WTC11 (cell line): ENCODE results near the gene PRKACA. TPM values are rescaled to one million over a fixed set of nuclear protein-coding genes. Genes with fewer than 3 reads are reported as not detected.

Source experiments
- ATAC-seq: fragments of 200-7000 bp; cut with Tn5 transposase; 2 replicates; pipeline ENCODE4 v1.10.0; 2021; ENCODE audit warnings: mild to moderate bottlenecking, moderate library complexity
- CTCF ChIA-PET: fragments of 300-600 bp; sonication (Branson Sonifier 250); formaldehyde crosslinking; loops from one replicate; lab custom pipeline; 2021; ENCODE audit warnings: antibody characterized with exemption; lab: Charles Lee
- POLR2A ChIA-PET: fragments of 350-600 bp; sonication (Branson Sonifier 250); formaldehyde crosslinking; loops from one replicate; lab custom pipeline; 2021; ENCODE audit warnings: antibody characterized with exemption; lab: Charles Lee
- DNase-seq: peaks from one replicate; pipeline ENCODE4 v3.0.0; 2021; ENCODE audit warnings: low spot score
- H3K27ac Mint-ChIP-seq: 2 replicates; pipeline ENCODE4 v1.8.0; 2021; ENCODE audit warnings: mixed read lengths
- H3K27me3 Mint-ChIP-seq: 2 replicates; pipeline ENCODE4 v1.8.0; 2021; ENCODE audit warnings: low read depth, mild to moderate bottlenecking, moderate library complexity, mixed read lengths
- H3K36me3 Mint-ChIP-seq: 2 replicates; pipeline ENCODE4 v1.8.0; 2021; ENCODE audit warnings: mixed read lengths
- H3K4me1 Mint-ChIP-seq: 2 replicates; pipeline ENCODE4 v1.8.0; 2022; ENCODE audit warnings: mixed read lengths
- H3K4me3 Mint-ChIP-seq: 2 replicates; pipeline ENCODE4 v1.8.0; 2021; ENCODE audit warnings: mild to moderate bottlenecking, moderate library complexity, mixed read lengths
- H3K9me3 Mint-ChIP-seq: 2 replicates; pipeline ENCODE4 v1.8.0; 2021; ENCODE audit warnings: mixed read lengths
- CREB1 ChIP-seq: sonication (generic); formaldehyde crosslinking; IDR thresholded peaks from 2 replicates; pipeline ENCODE4 v1.8.0; 2023; ENCODE audit warnings: mild to moderate bottlenecking, missing genetic modification reagents
- EMX1 ChIP-seq: fragments of 250-450 bp; sonication (Bioruptor Pico); IDR thresholded peaks from 2 replicates; pipeline ENCODE4 v1.8.0; 2021; ENCODE audit warnings: mild to moderate bottlenecking
- ETV6 ChIP-seq: sonication (generic); formaldehyde crosslinking; IDR thresholded peaks from 2 replicates; pipeline ENCODE4 v1.8.1; 2022; ENCODE audit warnings: mild to moderate bottlenecking, missing genetic modification reagents
- GTF2I ChIP-seq: fragments of 250-450 bp; sonication (Bioruptor Pico); conservative IDR thresholded peaks from 2 replicates; pipeline ENCODE4 v1.4.0; 2021; ENCODE audit warnings: mild to moderate bottlenecking
- KAT7 ChIP-seq: sonication (generic); formaldehyde crosslinking; IDR thresholded peaks from 2 replicates; pipeline ENCODE4 v1.8.1; 2023; ENCODE audit warnings: missing genetic modification reagents, mild to moderate bottlenecking, borderline replicate concordance
- NFE2L1 ChIP-seq: sonication (generic); formaldehyde crosslinking; IDR thresholded peaks from 2 replicates; pipeline ENCODE4 v1.8.1; 2023; ENCODE audit warnings: missing genetic modification reagents
- NR1H2 ChIP-seq: sonication (generic); formaldehyde crosslinking; IDR thresholded peaks from 2 replicates; pipeline ENCODE4 v1.9.0; 2021; ENCODE audit warnings: mild to moderate bottlenecking, moderate library complexity, missing genetic modification reagents
- NR2C2 ChIP-seq: sonication (generic); formaldehyde crosslinking; IDR thresholded peaks from 2 replicates; pipeline ENCODE4 v1.8.0; 2022; ENCODE audit warnings: mild to moderate bottlenecking, missing genetic modification reagents
- ZNF138 ChIP-seq: sonication (generic); formaldehyde crosslinking; conservative IDR thresholded peaks from 2 replicates; pipeline ENCODE4 v1.8.1; 2022; ENCODE audit warnings: mild to moderate bottlenecking, moderate library complexity, missing genetic modification reagents
- ZNF416 ChIP-seq: fragments of 250-450 bp; sonication (Bioruptor Pico); IDR thresholded peaks from 2 replicates; pipeline ENCODE4 v1.9.0; 2021; ENCODE audit warnings: mild to moderate bottlenecking, inconsistent platforms
- ZNF423 ChIP-seq: fragments of 250-450 bp; sonication (Bioruptor Pico); IDR thresholded peaks from 2 replicates; pipeline ENCODE4 v2.1.2; 2022; ENCODE audit warnings: mild to moderate bottlenecking, moderate library complexity
- total RNA-seq: library from RNA; stranded (reverse); gene quantifications from 3 replicates; pipeline ENCODE4 v1.2.3, GENCODE V29; 2021
- TF ChIP-seq, protein P1 (sequence below): fragments of 250-450 bp; sonication (Bioruptor Pico); conservative IDR thresholded peaks from 2 replicates; pipeline ENCODE4 v1.9.0; 2021; ENCODE audit warnings: mild to moderate bottlenecking
- TF ChIP-seq, protein P2 (sequence below): fragments of 250-450 bp; sonication (Bioruptor Pico); IDR thresholded peaks from 2 replicates; pipeline ENCODE4 v1.9.0; 2021; ENCODE audit warnings: moderate library complexity, mild to moderate bottlenecking, inconsistent platforms, borderline replicate concordance
- TF ChIP-seq, protein P3 (sequence below): sonication (generic); formaldehyde crosslinking; IDR thresholded peaks from 2 replicates; pipeline ENCODE4 v1.8.1; 2023; ENCODE audit warnings: mild to moderate bottlenecking, missing genetic modification reagents, moderate library complexity
- TF ChIP-seq, protein P4 (sequence below): sonication (generic); formaldehyde crosslinking; IDR thresholded peaks from 2 replicates; pipeline ENCODE4 v1.8.1; 2023; ENCODE audit warnings: mild to moderate bottlenecking, missing genetic modification reagents, moderate library complexity
- TF ChIP-seq, protein P5 (sequence below): sonication (generic); formaldehyde crosslinking; IDR thresholded peaks from 2 replicates; pipeline ENCODE4 v1.8.0; 2022; ENCODE audit warnings: mild to moderate bottlenecking, missing genetic modification reagents
- TF ChIP-seq, protein P6 (sequence below): fragments of 250-450 bp; sonication (Bioruptor Pico); IDR thresholded peaks from 2 replicates; pipeline ENCODE4 v2.1.2; 2022; ENCODE audit warnings: mild to moderate bottlenecking, moderate library complexity
- TF ChIP-seq, protein P7 (sequence below): sonication (generic); formaldehyde crosslinking; IDR thresholded peaks from 2 replicates; pipeline ENCODE4 v1.8.0; 2022; ENCODE audit warnings: mild to moderate bottlenecking, missing genetic modification reagents
- TF ChIP-seq, protein P8 (sequence below): sonication (generic); formaldehyde crosslinking; IDR thresholded peaks from 2 replicates; pipeline ENCODE4 v1.8.1; 2022; ENCODE audit warnings: low read depth, mild to moderate bottlenecking, moderate library complexity, missing genetic modification reagents, borderline replicate concordance
- TF ChIP-seq, protein P9 (sequence below): sonication (generic); formaldehyde crosslinking; IDR thresholded peaks from 2 replicates; pipeline ENCODE4 v1.8.0; 2022; ENCODE audit warnings: missing genetic modification reagents

Gene PRKACA
- total RNA-seq, 1 experiment from 2014 or later: 37.8 TPM

DNA sequence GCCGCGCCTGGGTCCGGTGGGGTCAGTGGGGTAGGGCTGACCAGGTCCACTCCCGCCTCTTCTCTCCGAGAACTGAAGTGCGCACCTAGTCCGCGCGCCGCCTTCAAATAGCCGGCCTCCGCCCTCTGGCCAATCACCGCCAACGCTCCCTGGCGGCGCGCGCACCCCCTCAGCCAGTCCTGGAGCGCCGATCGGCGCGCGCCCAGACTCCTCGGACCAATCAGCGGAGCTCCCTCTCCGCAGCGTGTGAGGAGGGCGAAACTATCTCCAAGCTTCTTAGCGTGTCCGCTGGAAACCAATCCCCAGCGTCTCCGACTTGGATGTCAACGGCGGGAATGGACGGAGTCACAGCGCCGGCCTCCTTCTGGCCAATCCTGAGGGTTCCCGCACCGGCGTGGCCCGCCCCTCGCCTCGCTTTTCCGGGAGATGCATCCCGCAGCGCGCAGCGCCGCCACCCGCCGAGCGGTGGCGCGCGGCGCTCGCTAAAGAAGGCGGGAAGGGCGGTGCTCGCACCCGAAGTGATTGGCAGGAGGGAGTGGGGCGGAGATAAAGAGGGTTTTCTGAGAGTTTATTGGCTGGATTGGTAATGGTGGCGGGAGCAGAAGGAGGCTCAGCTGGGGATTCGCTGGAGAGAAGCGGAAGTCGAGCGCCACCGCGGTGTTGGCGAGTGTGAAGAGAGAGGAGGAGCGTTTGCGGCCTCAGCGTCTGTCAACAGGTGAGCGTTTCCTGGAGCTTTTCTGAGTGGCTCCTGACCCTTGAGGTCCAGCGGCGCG lies 19.1 kb upstream of the PRKACA start, which contains the start of gene ASF1B (continued):
- TF ChIP-seq, protein P1, sequence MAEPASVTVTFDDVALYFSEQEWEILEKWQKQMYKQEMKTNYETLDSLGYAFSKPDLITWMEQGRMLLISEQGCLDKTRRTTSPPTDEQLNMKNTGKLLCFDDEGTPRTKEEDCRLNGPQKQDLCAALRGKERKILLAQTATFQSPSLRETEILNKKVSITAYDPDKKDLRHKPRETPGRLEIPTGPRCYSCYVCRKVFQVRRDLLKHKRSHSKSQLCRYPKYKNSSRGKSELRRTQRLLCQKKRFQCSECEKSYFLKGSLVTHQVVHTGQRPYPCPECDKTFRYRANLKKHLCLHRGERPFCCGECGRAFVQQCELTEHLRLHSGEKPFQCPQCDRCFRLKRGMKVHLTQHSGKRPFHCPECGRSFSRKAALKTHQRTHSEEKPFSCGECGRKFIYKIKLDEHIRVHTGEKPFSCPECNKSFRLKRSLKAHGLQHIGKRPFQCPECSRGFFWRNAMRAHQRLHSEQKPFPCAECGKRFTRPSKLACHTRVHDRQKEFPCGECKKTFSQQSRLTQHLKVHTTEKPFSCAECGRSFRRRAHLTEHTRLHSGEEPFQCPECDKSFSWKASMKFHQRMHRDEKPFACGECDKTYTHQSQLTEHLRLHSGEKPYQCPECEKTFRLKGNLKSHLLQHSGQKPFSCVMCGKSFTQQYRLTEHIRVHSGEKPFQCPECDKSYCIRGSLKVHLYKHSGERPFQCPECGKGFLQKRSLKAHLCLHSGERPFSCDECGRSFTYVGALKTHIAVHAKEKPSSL (CRISPR knock-in tag): no peak
- TF ChIP-seq CREB1 (CRISPR knock-in tag) (no peak), NR2C2 (CRISPR knock-in tag) (no peak), ZNF138 (CRISPR knock-in tag) (no peak), NFE2L1 (CRISPR knock-in tag) (no peak), EMX1 (CRISPR knock-in tag) (no peak), ZNF416 (CRISPR knock-in tag) (no peak), NR1H2 (CRISPR knock-in tag) (no peak), GTF2I (CRISPR knock-in tag) (no peak)
- TF ChIP-seq, protein P2, sequence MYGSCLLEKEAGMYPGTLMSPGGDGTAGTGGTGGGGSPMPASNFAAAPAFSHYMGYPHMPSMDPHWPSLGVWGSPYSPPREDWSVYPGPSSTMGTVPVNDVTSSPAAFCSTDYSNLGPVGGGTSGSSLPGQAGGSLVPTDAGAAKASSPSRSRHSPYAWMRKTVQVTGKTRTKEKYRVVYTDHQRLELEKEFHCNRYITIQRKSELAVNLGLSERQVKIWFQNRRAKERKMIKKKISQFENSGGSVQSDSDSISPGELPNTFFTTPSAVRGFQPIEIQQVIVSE (CRISPR knock-in tag): no peak
- TF ChIP-seq, protein P3, sequence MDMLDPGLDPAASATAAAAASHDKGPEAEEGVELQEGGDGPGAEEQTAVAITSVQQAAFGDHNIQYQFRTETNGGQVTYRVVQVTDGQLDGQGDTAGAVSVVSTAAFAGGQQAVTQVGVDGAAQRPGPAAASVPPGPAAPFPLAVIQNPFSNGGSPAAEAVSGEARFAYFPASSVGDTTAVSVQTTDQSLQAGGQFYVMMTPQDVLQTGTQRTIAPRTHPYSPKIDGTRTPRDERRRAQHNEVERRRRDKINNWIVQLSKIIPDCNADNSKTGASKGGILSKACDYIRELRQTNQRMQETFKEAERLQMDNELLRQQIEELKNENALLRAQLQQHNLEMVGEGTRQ (CRISPR knock-in tag): no peak
- TF ChIP-seq, protein P4, sequence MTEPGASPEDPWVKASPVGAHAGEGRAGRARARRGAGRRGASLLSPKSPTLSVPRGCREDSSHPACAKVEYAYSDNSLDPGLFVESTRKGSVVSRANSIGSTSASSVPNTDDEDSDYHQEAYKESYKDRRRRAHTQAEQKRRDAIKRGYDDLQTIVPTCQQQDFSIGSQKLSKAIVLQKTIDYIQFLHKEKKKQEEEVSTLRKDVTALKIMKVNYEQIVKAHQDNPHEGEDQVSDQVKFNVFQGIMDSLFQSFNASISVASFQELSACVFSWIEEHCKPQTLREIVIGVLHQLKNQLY: no peak
- TF ChIP-seq, protein P5, sequence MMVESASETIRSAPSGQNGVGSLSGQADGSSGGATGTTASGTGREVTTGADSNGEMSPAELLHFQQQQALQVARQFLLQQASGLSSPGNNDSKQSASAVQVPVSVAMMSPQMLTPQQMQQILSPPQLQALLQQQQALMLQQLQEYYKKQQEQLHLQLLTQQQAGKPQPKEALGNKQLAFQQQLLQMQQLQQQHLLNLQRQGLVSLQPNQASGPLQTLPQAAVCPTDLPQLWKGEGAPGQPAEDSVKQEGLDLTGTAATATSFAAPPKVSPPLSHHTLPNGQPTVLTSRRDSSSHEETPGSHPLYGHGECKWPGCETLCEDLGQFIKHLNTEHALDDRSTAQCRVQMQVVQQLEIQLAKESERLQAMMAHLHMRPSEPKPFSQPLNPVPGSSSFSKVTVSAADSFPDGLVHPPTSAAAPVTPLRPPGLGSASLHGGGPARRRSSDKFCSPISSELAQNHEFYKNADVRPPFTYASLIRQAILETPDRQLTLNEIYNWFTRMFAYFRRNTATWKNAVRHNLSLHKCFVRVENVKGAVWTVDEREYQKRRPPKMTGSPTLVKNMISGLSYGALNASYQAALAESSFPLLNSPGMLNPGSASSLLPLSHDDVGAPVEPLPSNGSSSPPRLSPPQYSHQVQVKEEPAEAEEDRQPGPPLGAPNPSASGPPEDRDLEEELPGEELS (CRISPR knock-in tag): no peak

DNA sequence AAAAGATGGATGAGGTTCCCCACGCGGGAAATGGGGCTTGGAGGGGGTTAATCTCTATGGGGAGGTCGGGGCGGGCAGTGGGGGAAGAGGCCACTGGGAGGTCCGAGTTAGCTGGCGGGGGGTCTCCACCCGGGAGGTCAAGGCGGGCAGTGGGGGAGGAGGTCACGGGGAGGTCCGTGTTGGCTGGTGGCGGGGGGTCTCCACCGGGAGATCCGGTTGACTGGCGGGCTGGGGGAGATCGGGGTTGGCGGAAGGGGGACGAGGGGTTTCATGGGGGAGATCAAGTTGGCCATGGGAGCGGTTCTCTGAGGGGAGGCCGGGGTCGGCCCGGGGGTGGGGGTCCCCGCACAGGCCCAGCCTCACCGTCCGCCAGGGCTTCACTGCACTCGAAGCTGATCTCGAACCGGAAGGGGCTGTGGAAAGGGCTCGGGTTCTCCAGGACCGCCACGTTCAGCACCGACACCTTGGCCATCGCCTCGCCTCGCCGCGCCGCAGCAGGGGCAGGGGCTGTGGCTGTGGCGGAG lies 18.5 kb upstream of the PRKACA start:
- H3K4me3 Mint-ChIP-seq: peak overlapping the region; percentile 86
- peaks cover 19% of the 10 kb centered on the region for H3K4me1 Mint-ChIP-seq
- POLR2A ChIA-PET: interaction anchor here (0.7 to 1.8 kb wide), 12 partner anchors 15 to 336 kb away, joined by 3 to 12 read pairs (median 3); partner anchors contain the start of genes DCAF15 and PRKACA
- no peaks in the 10 kb centered on the region; the same call in 1 of the 2 replicates for H3K27me3 Mint-ChIP-seq
- H3K36me3 Mint-ChIP-seq: peaks cover 11% of the 10 kb centered on the region
- ATAC-seq (no peak), DNase-seq (no peak)
- CTCF ChIA-PET: interaction anchor here (0.7 to 4.7 kb wide), 75 partner anchors 8 to 554 kb away, joined by 3 to 91 read pairs (median 5); partner anchors contain the start of genes C19orf67, DDX39A, GIPC1 and MISP3
- H3K9me3 Mint-ChIP-seq: no peaks in the 10 kb centered on the region
- H3K27ac Mint-ChIP-seq: peak overlapping the region; percentile 53; the same call in 1 of the 2 replicates
- TF ChIP-seq ZNF423 (CRISPR knock-in tag): peak; percentile 26; the same call in 1 of the 2 replicates
- TF ChIP-seq, protein P6, sequence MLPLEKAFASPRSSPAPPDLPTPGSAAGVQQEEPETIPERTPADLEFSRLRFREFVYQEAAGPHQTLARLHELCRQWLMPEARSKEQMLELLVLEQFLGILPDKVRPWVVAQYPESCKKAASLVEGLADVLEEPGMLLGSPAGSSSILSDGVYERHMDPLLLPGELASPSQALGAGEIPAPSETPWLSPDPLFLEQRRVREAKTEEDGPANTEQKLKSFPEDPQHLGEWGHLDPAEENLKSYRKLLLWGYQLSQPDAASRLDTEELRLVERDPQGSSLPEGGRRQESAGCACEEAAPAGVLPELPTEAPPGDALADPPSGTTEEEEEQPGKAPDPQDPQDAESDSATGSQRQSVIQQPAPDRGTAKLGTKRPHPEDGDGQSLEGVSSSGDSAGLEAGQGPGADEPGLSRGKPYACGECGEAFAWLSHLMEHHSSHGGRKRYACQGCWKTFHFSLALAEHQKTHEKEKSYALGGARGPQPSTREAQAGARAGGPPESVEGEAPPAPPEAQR (CRISPR knock-in tag): no peak
- TF ChIP-seq ETV6: peak; percentile 88; the same call in 1 of the 2 replicates
- TF ChIP-seq, protein P7, sequence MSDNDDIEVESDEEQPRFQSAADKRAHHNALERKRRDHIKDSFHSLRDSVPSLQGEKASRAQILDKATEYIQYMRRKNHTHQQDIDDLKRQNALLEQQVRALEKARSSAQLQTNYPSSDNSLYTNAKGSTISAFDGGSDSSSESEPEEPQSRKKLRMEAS: no peak
- TF ChIP-seq, protein P8, sequence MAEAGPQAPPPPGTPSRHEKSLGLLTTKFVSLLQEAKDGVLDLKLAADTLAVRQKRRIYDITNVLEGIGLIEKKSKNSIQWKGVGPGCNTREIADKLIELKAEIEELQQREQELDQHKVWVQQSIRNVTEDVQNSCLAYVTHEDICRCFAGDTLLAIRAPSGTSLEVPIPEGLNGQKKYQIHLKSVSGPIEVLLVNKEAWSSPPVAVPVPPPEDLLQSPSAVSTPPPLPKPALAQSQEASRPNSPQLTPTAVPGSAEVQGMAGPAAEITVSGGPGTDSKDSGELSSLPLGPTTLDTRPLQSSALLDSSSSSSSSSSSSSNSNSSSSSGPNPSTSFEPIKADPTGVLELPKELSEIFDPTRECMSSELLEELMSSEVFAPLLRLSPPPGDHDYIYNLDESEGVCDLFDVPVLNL (CRISPR knock-in tag): no peak
- TF ChIP-seq KAT7 (CRISPR knock-in tag): 0 out of 2 replicates have a peak, but pooled peaks have one; percentile 32
- TF ChIP-seq, protein P9, sequence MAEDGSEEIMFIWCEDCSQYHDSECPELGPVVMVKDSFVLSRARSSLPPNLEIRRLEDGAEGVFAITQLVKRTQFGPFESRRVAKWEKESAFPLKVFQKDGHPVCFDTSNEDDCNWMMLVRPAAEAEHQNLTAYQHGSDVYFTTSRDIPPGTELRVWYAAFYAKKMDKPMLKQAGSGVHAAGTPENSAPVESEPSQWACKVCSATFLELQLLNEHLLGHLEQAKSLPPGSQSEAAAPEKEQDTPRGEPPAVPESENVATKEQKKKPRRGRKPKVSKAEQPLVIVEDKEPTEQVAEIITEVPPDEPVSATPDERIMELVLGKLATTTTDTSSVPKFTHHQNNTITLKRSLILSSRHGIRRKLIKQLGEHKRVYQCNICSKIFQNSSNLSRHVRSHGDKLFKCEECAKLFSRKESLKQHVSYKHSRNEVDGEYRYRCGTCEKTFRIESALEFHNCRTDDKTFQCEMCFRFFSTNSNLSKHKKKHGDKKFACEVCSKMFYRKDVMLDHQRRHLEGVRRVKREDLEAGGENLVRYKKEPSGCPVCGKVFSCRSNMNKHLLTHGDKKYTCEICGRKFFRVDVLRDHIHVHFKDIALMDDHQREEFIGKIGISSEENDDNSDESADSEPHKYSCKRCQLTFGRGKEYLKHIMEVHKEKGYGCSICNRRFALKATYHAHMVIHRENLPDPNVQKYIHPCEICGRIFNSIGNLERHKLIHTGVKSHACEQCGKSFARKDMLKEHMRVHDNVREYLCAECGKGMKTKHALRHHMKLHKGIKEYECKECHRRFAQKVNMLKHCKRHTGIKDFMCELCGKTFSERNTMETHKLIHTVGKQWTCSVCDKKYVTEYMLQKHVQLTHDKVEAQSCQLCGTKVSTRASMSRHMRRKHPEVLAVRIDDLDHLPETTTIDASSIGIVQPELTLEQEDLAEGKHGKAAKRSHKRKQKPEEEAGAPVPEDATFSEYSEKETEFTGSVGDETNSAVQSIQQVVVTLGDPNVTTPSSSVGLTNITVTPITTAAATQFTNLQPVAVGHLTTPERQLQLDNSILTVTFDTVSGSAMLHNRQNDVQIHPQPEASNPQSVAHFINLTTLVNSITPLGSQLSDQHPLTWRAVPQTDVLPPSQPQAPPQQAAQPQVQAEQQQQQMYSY (CRISPR knock-in tag): peak; percentile 37; the same call in 1 of the 2 replicates
